HG03139 (cell line): Measurements from ENCODE around the gene NANOS3.
"Not testable (repeated sequence)": the region's sequence is repeated elsewhere in the genome, so short reads cannot be mapped to it uniquely, and the experiment has no call there.

Source experiments
- ATAC-seq: cut with Tn5 transposase; IDR thresholded peaks from one replicate; pipeline ENCODE4 v1.9.1; 2021; ENCODE audit not compliant: unreplicated experiment

The NANOS3 gene

DNA sequence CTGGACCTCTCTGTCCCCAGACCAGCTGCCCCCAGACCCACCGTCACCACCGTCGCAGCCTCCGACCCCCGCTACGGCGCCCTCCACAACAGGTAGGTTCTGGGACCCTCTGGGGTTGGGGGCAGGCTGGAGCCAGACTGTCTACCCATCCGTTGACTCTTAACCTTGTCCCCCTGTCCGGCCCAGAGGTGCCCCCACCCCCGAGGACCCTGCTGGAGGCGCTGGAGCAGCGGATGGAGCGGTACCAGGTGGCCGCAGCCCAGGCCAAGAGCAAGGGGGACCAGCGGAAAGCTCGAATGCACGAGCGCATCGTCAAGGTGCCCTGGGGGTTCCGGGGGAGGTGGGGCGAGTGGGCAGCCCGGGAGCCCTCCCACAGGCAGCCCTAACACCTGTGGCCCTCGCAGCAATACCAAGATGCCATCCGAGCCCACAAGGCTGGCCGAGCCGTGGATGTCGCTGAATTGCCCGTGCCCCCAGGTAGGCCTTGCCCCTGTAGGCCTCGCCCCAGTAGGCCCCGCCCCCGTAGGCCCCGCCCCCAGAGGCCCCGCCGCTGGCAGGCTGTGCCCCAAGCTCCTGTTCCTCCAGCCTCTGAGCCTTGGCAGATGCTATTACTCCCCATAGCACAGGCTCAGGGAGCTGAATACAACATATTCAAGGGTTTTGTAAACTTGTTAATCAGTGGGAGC is 41.9 kb downstream of the NANOS3 start:
- ATAC-seq, result no peak

- ATAC-seq, result no peak
These were observed 43.6 kb downstream of the NANOS3 start for GRCh38 chr19:13920524-13920923.

DNA sequence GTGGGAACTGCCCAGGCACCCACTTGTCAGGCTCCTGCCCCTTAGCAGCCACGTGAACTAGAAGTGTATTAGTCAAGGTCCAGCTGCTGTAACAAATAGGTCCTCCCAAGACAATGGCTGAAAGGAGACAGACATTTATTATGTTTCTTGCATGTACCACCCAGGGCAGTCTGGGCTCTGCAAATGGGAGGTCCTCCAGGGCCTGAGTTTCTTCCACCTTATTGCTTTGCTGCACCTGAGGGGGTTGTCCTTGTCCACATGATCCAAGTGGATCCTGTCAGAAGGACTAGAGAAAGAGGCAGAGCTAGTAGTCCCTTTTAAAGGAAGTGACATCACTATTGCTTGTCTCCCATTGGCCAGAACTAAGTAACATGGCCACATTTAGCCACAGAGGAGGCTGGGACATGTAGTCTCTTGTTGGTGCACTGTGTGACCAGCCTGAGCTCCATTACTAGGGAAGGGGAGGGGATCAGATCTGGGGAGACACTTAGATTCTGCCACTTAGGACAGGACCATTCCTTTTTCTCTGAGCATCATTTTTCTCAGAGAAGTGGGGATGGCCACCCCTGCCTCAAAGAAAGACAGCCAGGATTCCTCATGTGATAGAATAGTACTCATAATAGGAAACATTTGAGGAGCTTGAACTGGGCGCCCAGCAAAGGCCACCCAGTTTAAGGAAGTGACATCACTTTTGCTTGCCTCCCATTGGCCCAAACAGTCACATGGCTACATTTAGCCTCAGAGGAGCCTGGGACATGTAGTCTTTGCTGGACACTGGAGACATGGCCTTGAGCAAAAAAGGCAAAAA is 44.2 kb downstream of the NANOS3 start:
- no peak for ATAC-seq

DNA sequence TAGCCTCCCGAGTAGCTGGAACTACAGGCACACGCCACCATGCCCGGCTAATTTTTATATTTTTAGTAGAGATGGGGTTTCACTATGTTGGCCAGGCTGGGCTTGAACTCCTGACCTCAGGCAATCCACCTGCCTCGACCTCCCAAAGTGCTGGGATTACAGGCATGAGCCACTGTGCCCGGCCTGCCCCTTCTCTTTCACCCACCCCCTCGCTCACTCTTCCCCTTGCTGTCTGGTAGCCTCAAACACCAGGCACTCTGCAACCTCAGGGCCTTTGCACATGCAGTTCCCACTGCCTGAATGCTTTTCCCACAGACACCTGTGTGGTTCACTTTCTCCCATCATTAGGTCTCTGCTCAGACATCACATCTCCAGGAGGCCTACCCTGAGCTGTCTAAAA is 45.2 kb downstream of the NANOS3 start:
- not testable (repeated sequence) for ATAC-seq

GRCh38 chr19:13923194-13923987 is 46.5 kb downstream of the NANOS3 start:
- no peak for ATAC-seq

GRCh38 chr19:13926010-13926409 is 49.1 kb downstream of the NANOS3 start:
- ATAC-seq, result no peak

- ATAC-seq, result no peak
These were observed 49.8 kb downstream of the NANOS3 start for GRCh38 chr19:13926715-13927114.

DNA sequence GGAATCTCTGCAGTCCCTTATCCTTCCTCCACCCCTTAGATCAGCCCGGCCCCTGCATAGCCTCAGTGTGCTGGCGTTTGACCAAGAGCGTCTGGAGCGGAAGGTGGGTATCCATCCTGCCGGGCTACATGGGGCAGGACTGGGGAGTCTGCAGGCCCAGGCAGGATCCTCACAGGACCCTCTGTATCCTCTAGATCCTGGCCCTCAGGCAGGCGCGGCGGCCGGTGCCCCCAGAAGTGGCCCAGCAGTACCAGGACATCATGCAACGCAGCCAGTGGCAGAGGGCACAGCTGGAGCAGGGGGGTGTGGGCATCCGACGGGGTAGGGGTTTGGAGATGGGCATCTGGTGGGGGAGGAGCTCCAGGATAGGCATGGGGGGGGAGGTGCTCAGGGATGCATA is 52.4 kb downstream of the NANOS3 start:
- no peak for ATAC-seq

- ATAC-seq, result no peak
These were observed 53.0 kb downstream of the NANOS3 start for GRCh38 chr19:13929956-13930355.
